GM21825 (cell line): ENCODE results near the gene MAD1L1.

Experiments
- ATAC-seq: cut with Tn5 transposase; IDR thresholded peaks from one replicate; pipeline ENCODE4 v1.9.1; 2021; ENCODE audit warnings: mild to moderate bottlenecking, moderate library complexity; ENCODE audit not compliant: unreplicated experiment

The MAD1L1 gene

GRCh38 chr7:2017914-2018568 lies 214.7 kb downstream of the MAD1L1 start:
- ATAC-seq: no peak

GRCh38 chr7:2017481-2017891 lies 215.3 kb downstream of the MAD1L1 start:
- ATAC-seq: no peak

- no peak for ATAC-seq
Observed at GRCh38 chr7:2016761-2017480, 215.8 kb downstream of the MAD1L1 start.

GRCh38 chr7:2016021-2016631 lies 216.6 kb downstream of the MAD1L1 start:
- no peak for ATAC-seq

GRCh38 chr7:2015251-2015871 lies 217.4 kb downstream of the MAD1L1 start:
- no peak for ATAC-seq

GRCh38 chr7:2014391-2015241 lies 218.1 kb downstream of the MAD1L1 start:
- ATAC-seq: no peak

- no peak for ATAC-seq
Observed at GRCh38 chr7:2013381-2014311, 219.1 kb downstream of the MAD1L1 start.

- ATAC-seq: no peak
Observed at GRCh38 chr7:2012981-2013380, 219.8 kb downstream of the MAD1L1 start.

- ATAC-seq: no peak
Observed at GRCh38 chr7:2012044-2012900, 220.5 kb downstream of the MAD1L1 start.

GRCh38 chr7:2011266-2012043 lies 221.3 kb downstream of the MAD1L1 start:
- ATAC-seq: no peak

- ATAC-seq: no peak
Observed at GRCh38 chr7:2010551-2011265, 222.0 kb downstream of the MAD1L1 start.

- no peak for ATAC-seq
Observed at GRCh38 chr7:2010101-2010500, 222.6 kb downstream of the MAD1L1 start.

GRCh38 chr7:2009541-2010001 lies 223.2 kb downstream of the MAD1L1 start:
- no peak for ATAC-seq

- no peak for ATAC-seq
Observed at GRCh38 chr7:2008936-2009540, 223.7 kb downstream of the MAD1L1 start.

GRCh38 chr7:2008101-2008935 lies 224.4 kb downstream of the MAD1L1 start:
- no peak for ATAC-seq

- ATAC-seq: no peak
Observed at GRCh38 chr7:2007551-2007950, 225.2 kb downstream of the MAD1L1 start.
